ENCODE results near the gene KLHL34.

DNA sequence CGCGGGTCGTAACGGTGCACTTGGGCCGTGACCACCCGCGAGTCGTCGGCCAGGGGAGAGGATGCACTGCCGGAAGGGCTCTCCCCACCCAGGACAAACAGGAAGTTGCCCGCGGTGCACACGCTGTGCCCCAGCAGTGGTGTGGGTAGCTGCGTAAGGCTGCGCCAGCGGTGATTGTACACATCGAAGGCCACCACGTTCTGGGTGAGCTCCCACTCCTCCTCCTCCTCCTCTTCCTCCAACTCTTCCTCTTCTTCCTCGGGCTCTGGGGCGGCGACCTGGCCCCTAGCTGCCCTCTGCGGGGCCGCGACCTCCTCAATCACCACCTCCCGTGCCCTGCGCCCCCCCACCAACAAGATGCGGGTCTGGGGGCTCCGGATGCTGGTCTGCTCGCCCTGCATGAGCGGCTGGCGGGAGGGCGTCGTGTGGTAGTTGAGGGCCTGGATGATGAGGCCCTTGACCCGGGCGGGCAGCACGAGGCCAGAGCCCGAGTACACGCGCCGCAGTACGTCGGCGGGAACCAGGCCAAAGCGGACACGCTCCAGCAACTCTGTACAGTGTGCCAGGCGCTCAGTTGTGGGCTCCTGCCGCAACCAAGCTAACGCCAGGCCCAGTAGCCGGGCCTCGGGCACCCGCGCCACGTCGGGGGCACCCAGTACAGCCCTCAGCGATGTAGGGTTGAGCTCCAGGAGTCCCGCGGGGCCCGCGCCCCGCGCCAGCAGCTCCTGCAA, 1.4 kb downstream of the KLHL34 start:
- TF ChIP-seq CTCF (conservative IDR thresholded peaks at IDR 0.05; ENCODE audit: low read depth in 2 of 2): no peak
- TF ChIP-seq EZH2 (IDR thresholded peaks at IDR 0.05; ENCODE audit: low read depth, unreplicated experiment): no peak
- no peak for TF ChIP-seq POLR2AphosphoS5 (IDR thresholded peaks at IDR 0.05; ENCODE audit: low read depth)
- TF ChIP-seq CREB1 (CRISPR knock-in tag; IDR thresholded peaks at IDR 0.05; ENCODE audit: low read depth): no peak
- no peak for TF ChIP-seq ZNF114 (CRISPR knock-in tag; IDR thresholded peaks at IDR 0.05)
- TF ChIP-seq, protein P1, sequence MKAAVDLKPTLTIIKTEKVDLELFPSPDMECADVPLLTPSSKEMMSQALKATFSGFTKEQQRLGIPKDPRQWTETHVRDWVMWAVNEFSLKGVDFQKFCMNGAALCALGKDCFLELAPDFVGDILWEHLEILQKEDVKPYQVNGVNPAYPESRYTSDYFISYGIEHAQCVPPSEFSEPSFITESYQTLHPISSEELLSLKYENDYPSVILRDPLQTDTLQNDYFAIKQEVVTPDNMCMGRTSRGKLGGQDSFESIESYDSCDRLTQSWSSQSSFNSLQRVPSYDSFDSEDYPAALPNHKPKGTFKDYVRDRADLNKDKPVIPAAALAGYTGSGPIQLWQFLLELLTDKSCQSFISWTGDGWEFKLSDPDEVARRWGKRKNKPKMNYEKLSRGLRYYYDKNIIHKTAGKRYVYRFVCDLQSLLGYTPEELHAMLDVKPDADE (IDR thresholded peaks at IDR 0.05): no peak
- TF ChIP-seq REST (IDR thresholded peaks at IDR 0.05; ENCODE audit: unreplicated experiment): no peak
- no peak for TF ChIP-seq EZH2phosphoT487 (IDR thresholded peaks at IDR 0.05; ENCODE audit: unreplicated experiment)
- TF ChIP-seq JUNB (IDR thresholded peaks at IDR 0.05; ENCODE audit: unreplicated experiment): no peak
- TF ChIP-seq STAT1 (IDR thresholded peaks at IDR 0.05; ENCODE audit: unreplicated experiment): no peak
- no peak for TF ChIP-seq ZNF331 (CRISPR knock-in tag; IDR thresholded peaks at IDR 0.05; ENCODE audit: low read depth)
- no peak for TF ChIP-seq NANOG (IDR thresholded peaks at IDR 0.05; ENCODE audit: borderline replicate concordance)
